Inferior parietal cortex (tissue), 1 donor: ENCODE data around the gene BMPR1A.
"Not testable (repeated sequence)": the region's sequence is repeated elsewhere in the genome, so short reads cannot be mapped to it uniquely, and the experiment has no call there.

Source experiments
- DNase-seq: peaks from one replicate; pipeline ENCODE4 v3.0.0-alpha.2; 2016; ENCODE audit errors: extremely low spot score

BMPR1A gene

DNA sequence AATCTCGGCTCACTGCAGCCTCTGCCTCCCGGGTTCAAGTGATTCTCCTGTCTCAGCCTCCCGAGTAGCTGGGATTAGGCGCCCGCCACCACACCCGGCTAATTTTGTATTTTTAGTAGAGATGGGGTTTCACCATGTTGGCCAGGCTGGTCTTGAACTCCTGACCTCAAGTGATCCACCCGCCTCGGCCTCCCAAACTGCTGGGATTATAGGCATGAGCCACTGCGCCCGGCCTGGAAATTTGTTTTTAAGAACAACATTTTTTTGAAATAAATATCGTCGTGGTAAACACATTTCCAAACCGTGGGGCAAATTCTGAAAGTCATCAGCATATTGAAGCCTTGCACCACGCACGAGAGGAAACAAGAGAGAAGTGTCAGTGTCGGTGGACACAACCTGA is 183.7 kb downstream of the BMPR1A start:
- DNase-seq, result not testable (repeated sequence)

DNA sequence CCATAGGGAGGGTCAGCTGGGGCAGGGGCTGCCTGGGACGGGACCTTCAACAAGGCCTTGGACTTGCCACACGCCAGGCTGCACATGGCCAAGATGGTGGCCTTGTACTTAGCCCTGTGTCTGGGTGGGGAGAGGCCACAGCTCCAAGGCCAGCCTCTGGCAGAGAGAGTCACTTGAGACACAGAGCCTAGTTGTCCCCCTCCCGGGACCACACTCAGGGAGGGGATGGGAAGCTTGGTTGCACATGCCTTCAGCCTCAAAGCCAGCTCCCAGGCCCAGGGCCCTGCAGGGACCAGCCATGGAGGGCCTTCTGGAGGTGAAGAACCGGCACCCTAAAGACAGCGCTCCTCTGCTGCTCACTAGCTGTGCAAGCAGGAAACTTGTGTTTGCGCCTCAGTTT is 184.3 kb downstream of the BMPR1A start:
- no peak for DNase-seq

DNA sequence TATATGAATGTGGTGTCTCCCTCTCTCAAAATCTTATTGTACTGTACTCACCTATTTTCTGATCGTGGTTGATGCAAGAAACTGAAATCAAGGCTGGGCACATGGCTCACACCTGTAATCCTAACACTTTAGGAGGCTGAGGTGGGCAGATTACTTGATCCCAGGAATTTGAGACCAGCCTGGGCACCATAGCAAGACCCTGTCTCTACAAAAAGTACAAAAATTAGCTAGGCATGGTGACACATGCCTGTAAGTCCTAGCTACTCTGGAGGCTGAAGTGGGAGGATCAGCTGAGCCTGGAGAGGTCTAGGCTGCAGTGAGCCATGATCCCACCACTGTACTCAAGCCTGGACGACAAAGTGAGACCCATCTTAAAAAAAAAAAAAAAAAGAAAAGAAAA is 185.0 kb downstream of the BMPR1A start:
- no peak for DNase-seq

DNA sequence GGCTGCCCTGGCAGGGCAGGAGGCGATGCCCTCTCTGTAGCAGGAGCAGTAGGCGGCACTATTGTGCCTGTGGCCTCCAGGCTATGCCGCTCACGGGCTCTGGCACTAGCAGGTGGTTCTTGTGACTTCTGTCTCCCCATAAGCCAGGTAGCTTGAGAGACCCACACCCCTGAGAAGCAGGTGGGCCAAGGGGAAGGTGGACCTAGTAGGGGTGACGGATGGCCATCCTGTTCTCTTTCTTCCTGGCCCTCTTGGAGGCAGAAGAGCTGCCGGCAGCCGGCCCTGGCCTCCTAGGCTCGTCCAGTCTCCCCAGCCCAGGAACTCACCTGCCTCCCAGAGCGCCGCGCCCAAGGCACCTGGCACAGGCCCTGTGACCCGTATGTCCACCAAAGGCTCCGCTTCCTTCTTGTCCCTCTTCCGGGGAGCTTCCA is 185.6 kb downstream of the BMPR1A start:
- no peak for DNase-seq

DNA sequence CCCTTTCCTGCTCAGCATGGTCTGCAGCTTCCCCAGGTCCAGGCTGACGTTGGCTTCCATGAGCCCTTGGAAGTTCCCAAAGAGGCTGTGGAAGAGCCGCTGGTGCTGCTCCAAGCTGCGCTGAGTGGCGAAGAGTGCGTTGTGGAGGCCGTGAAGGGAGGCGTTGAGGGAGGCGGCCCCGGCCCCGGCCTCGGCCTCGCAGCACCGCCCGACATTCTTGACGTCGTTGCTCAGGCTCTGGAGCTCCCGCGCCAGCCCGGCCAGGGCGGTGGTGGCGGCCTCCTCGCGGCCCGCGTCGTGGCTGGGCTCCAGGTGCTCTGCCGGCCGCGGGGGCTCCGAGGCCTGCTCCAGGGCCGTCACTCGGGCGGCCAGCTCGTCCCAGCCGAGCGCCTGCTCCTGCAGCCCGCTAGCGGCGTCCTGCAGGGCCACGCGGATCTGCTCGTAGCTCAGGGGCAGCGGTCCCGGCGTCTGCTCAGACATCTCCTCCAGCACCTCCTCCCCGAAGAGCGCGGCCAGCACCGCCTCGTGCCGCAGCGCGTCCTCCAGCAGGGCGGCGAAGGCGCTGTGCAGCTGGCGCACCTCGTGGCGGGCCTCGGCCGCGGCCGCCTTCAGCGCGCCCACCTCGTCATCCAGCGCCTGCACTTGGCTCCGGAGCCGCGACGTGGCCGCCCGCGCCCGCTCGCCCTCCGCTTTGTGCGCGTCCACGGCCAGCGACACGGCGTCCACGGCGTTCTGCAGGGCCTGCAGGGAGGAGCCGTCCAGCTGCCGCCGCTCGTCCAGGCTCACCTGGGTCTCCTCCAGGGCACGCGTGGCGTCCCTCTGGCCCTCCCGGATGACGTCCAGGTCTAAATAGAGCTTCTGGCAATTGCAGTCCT is 186.3 kb downstream of the BMPR1A start:
- no peak for DNase-seq

DNA sequence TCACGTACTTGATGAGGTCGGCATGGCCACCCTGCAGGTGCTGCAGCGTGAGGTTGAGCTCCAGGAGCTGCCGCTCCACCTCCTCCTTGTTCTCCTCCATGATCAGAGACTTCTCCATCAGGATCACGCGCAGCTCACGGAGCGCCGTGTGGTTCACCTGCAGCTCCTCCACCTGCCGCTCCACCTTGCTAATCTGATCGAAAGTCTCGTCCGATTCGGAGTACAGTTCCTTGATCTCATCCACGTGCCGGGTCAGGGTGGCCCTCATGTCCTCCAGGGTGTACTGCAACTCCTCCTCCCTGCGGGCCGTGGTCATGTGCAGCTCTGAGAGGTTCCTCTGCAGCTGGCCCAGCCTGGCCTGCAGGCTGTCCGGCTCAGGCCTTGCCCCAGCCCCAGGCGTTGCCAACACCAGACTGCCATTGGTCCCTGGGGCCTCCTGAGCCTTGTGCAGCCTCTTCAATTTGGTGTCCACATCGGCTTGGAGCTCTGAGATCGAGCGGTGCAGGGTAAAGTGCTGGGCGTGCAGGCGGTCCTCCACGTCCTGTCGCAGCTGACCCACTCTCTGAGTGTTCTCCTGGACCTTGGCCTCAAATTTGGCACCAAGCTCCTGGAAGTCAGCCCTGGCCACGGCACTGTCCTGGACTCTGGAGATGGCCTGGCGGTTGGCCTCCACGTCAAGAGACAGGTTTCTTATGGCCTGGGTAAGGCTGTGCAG is 187.1 kb downstream of the BMPR1A start:
- no peak for DNase-seq

DNA sequence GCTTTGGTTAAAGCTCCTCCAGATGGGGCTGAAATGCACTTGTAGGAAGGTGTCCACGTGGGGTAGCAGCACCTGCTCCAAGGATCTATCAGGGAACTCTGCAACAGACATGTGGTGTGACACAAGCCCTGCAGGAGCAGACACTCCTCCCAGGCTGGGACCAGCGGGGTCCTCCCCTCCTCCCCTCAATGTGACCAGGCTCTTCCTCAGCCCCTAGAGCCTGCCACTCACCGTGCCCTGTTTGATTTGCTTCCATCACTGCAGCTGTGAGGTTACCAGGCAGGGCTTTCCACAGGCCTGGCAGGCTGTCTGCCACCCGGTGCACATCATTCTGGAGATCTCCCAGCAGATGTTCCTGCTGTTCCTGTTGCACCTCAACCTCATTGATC is 187.6 kb downstream of the BMPR1A start:
- DNase-seq, result no peak

DNA sequence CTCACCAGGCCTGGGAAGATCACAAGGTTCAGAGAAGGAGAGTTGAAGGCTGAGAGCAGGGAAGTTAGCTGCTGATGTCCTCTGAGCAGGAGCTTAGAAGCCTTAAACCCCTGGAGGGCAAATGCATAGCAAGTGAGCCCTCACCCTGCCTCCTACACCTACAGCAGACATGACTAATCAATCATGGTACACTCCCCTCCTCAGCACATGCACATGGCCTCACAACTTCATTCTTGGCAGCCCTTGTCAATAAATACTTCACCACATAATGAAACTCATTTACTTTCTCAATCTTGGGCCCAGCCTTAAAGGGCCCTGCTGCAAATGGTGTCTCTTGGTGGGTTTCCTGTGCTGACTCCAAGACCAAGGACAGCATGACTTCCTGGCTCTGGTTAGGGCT is 188.1 kb downstream of the BMPR1A start:
- DNase-seq, result no peak

DNA sequence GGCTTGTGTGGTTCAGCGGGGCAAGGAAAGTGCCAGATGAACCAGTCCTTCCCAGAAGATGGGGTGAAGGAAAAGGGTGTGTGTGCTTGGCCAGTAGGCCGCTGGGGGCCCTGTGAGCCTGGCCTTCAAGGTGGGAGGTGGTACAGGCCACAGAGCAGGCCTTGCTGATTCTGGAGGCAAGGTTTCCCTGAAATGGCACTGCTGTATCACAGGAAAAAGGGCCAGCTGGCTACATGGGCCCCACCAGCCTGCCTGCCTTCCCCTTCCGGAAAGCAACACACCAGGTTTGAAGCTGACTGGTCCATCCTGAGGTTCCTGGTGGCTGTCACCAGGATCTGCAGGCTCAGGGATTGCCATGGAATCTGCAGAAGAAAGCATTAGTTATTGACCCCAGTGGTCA is 188.5 kb downstream of the BMPR1A start:
- DNase-seq, result no peak

DNA sequence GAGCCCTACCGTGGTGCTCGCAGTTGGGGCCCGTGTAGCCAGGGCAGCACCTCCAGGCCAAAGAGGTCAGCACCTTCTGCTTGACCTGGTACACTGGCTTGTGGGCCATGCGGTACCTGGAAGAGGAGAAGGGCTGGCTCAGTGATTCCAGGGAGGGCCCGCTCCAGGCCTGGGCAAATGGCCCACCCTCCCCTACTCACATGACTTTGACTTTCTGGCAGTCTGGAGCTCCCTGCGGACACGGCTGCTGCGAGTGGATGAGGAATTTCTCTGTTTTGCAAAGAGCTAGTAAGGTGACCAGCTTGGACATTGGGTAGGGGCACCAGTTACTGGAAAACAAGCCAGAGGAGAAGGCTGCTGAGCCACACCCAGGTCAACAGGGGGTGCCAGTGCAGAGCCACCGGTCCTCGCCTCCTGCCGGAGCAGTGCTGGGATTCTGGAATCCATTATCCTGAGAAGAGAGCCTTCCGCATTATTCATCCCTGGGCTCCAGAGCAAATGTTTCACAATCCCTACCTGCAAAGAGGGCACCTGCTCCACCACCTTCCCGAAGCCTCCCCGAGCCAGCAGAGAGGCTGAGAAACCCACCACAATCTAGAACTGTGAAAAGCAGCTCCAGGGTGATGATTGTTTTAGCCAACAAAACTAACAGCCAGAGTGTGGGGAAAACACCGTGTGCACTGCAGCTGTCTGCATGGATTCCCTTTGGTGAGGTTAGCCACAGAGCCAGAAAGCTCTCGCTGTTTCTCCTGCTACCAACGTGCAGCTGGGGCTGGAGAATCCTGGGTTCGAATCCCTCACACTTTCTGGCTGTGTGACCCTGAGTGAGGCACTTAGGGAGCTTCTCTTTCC is 189.2 kb downstream of the BMPR1A start:
- no peak for DNase-seq

DNA sequence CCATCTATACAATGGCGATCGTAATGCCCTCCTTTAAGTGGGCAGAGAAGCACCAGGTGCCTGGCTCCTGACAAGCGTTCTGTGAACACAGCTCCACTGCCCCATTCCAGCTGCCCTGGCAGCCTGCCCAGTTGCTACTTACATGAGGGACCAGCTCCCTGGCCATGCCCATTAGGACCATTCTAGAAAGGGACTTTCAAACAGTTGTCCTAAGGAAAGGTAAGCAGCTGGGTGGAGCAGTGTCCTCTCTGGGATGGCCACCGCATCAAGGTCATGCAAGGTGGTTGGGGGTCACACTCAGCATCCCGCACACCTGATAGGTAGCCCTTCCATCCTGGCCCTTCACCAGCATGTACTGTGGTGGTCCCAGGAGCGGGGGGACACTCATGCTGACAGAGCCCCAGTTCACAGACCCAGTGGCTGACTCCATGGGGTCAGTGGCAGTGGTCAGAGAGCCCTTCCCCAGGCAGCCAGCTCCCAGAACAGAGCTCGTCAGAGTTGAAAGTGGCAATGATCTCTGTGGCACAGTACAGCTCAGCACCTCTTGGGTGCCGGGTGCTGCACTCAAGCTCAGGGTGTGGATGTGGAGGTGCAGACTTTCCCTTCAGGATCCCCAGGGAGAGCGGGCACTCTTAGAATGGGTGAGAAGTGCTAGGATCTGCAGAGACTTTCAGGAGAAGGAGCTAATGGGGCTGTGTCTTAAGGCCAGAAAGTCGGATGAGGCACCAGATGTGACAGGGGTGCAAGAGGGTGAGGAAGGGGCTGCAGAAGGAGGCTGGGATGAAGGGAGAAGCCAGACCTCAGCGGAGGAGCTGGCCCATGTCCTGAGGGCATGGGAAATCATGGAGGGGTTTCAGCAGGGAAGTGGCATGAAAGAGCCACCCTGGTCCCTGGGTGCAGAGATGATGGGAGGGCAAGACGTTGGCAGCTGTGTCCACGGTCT is 190.1 kb downstream of the BMPR1A start:
- DNase-seq, result no peak

DNA sequence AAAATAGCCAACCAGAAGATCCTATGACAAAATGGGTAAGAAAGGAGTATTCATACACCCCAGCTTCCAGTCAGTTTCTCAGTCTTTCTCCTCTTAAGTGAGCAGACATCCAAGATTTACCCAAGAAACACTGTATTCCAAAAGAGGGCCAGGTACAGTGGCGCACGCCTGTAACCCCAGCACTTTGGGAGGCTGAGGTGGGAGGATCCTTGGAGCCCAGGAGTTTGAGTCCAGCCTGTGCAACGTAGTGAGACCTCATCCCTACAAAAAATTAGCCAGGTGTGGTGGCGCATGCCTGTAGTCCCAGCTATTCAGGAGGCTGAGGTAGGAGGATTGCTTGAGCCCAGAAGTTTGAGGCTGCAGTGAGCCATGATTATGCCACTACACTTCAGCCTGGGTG is 191.4 kb downstream of the BMPR1A start:
- DNase-seq, result not testable (repeated sequence)

DNA sequence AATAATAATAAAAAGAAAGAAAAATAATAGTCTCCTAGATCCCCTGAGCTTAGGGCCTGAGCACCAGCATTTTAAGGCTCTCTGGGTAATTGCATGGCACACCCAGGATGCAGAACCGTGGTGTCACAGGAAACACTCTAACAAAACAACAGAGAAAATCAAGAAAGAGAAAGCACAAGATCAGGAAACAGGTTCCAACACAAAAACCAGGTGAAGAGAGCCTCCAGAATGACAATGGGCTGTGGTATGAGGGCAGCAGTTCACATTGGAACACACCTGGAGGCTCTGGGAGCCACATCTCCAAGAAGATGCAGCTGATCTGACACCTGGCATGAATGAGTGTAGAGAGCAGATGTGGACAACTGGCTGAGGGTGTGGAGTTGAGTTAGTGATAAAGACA is 193.9 kb downstream of the BMPR1A start:
- DNase-seq, result no peak

DNA sequence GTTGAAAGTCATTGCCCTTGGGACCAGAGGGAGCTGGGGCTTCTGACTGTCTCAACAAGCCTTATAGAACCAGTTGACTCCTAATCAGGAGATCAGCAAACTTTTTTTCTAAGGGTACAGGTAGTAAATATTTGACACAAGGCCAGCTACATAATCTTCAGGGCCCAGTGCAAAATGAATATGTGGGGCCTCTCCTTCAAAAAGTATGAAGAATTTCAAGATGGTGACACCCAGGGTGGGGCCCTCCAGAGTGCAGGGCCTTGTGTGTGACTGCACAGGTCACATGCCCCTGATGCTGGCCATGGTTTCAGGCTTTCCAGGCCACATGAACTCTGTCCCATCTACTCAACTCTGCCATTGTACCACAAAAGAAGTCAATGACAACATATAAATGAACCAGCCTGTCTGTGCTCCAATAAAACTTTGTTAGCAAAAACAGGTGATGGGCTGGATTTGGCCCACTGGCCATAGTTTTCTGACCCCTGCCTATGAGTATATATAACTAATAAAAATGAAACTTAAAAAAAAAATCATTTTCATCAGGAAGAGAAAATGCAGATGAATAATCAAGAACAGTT is 194.9 kb downstream of the BMPR1A start:
- DNase-seq, result no peak

DNA sequence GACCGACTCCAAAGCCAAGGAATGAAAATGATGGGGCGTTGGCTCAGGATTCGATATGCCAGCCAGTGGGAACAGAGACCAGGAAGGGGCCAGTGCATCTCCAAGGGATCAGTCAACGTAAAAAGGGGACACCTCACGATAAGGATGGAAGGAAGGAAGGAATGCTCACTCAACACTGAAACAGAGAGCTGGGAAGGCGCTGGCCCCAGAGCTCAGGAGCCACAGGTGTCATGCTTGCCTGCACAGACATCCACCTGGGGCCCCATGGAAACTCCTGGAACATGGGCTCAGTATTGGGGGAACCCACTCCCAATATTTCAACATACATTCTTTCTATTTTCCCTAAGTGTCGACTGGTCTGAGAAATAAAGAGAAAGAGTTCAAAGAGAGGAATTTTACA is 195.7 kb downstream of the BMPR1A start:
- DNase-seq, result no peak

DNA sequence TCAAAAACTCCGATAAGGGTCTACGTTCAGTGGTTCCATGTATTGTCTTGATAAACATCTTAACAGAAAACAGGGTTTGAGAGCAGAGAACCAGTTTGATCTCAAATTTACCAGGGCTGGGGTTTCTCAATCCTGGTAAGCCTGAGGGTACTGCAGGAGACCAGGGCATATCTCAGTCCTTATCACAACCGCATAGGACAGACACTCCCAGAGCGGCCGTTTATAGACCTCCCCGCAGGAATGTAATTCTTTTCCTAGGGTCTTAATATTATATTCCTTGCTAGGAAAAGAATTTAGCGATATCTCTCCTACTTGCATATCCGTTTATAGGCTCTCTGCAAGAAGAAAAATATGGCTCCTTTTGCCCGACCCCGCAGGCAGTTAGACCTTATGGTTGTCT is 196.3 kb downstream of the BMPR1A start:
- not testable (repeated sequence) for DNase-seq

DNA sequence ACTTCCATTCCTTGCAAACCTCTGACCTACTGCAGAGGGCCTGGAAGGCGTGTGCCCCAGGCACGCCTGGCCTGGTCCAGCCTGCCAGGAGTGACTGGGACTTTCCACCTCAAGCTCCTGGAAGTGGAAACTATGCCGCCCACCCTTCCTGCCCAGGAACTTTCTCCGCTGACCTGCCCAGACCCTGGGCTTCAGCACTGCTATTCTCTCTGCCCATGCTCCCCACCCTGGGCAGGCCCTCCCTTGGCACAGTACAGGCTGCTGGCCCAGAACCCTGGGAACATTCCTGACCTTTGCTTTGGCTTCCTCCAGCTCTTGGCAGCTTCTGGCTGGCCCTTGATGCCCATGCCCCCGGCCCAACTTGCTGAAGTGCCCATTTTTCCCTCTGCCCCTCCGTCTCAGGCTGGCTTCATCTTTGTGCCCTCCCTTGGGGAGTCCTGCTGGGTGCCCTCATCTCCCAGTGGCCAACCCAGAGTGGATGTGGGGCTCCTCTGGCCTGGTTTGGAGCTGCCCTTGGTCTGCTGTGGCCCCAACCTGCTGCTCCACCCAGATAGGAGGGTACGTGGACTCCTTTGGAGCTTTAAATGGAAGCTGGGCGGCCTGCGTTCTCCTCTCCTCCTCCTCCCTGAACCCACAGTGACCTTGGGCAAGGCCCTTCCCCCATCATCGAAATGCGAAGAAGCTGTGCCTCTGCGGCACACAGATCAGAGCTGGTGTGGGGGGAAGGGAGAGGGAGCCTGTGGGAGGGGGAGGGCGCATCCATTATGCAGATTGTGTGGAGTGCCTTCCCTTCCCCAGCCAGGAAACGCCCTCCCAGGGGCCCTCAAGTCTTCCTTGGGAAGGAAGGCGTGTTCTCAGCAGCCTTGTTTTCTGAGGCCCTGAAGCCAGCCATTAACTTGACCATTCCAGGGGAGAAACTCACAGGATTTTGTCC is 197.6 kb downstream of the BMPR1A start:
- DNase-seq, result no peak

DNA sequence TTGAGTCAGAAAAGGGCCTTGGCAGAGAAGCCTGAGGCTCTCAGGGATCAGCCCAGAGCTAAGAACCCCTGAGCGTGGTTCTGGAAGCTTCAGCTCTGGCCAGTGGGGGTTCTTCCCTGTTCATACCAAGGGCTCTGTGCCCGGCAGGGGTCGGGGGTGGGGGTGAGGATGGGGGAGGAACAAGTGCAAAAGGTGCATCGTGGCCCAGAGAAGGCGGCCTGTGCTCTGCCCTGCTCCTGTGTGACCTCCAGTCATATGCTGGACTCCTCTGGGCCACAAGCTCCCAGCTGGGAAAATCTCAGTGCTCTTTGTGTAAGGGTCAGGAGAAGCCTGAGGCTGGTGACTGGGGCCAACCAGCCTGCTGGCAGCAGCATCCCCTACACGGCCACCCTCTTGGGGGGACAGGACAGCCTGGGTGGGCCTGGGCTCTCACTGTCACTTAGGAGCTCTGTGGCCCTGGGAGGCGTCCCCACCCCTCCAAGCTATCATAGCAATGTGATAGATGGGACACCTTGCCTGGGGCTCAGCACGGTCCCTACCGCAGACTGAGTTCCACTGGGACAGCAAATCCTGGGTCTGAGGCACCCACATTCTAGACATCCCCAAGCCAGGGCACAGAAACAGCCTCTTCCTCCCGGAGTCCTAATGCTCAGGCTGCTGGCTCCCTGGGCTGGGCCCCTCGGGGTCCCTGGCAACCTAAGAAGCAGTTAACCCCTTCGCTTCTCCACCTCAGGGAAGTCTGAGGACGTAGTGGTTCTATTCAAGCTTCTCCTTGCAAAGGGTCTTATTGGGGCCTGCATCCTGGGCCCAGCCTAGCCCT is 198.5 kb downstream of the BMPR1A start:
- no peak for DNase-seq
